Trophoblast cell (in vitro differentiated cells and primary cell): ENCODE results near the gene NKX6-1. TPM values are rescaled to one million over a fixed set of nuclear protein-coding genes. Genes with fewer than 3 reads are reported as not detected.

ENCODE experiments used
- DNase-seq, 2 donors: peaks; one replicate each; pipeline ENCODE4 v3.0.0-alpha.2; 2016
- H2AFZ ChIP-seq: 2 replicates; pipeline ENCODE4 v1.6.1; 2013; ENCODE audit warnings: low read length, moderate library complexity, mild to moderate bottlenecking; ENCODE audit not compliant: insufficient read depth, poor library complexity
- H2AK5ac ChIP-seq: 2 replicates; pipeline ENCODE4 v1.6.1; 2013; ENCODE audit warnings: mild to moderate bottlenecking, low read length
- H2BK120ac ChIP-seq: 2 replicates; pipeline ENCODE4 v1.6.1; 2013; ENCODE audit warnings: low read length, mild to moderate bottlenecking, moderate library complexity; ENCODE audit not compliant: insufficient read depth, poor library complexity
- H2BK12ac ChIP-seq: 2 replicates; pipeline ENCODE4 v1.6.1; 2013; ENCODE audit warnings: mild to moderate bottlenecking, low read length, moderate library complexity
- H2BK5ac ChIP-seq: 2 replicates; pipeline ENCODE4 v1.6.1; 2013; ENCODE audit warnings: low read length, low read depth, moderate library complexity, mild to moderate bottlenecking; ENCODE audit not compliant: poor library complexity
- H3K14ac ChIP-seq: 2 replicates; pipeline ENCODE4 v1.6.1; 2013; ENCODE audit warnings: mild to moderate bottlenecking, low read length
- H3K18ac ChIP-seq: 2 replicates; pipeline ENCODE4 v1.6.1; 2013; ENCODE audit warnings: mild to moderate bottlenecking, low read length
- H3K23ac ChIP-seq: 2 replicates; pipeline ENCODE4 v1.6.1; 2013; ENCODE audit warnings: low read length
- H3K27ac ChIP-seq: 2 replicates; pipeline ENCODE4 v1.5.1; 2013; ENCODE audit warnings: low read depth, mild to moderate bottlenecking, inconsistent platforms, low read length, moderate library complexity
- H3K27me3 ChIP-seq: 2 replicates; pipeline ENCODE4 v1.6.1; 2013; ENCODE audit warnings: inconsistent platforms, mild to moderate bottlenecking, low read length, moderate library complexity; ENCODE audit not compliant: insufficient read depth
- H3K36me3 ChIP-seq, 2 experiments: 1 replicate in 1 of 2; 2 replicates in 1 of 2; pipeline ENCODE4 v1.6.1; 2013; ENCODE audit warnings: low read length in 2 of 2, mild to moderate bottlenecking in 2 of 2, moderate library complexity in 1 of 2; ENCODE audit not compliant: insufficient read depth in 2 of 2, control insufficient read depth in 1 of 2
- H3K4ac ChIP-seq: 2 replicates; pipeline ENCODE4 v1.6.1; 2013; ENCODE audit warnings: low read depth, mild to moderate bottlenecking, low read length, moderate library complexity
- H3K4me1 ChIP-seq, 2 experiments: 1 replicate in 1 of 2; 2 replicates in 1 of 2; pipeline ENCODE4 v1.6.1; 2013; ENCODE audit warnings: low read length in 2 of 2, mild to moderate bottlenecking in 2 of 2, moderate library complexity in 1 of 2; ENCODE audit not compliant: insufficient read depth in 2 of 2, control insufficient read depth in 1 of 2
- H3K4me2 ChIP-seq: 2 replicates; pipeline ENCODE4 v1.6.1; 2013; ENCODE audit warnings: inconsistent platforms, mild to moderate bottlenecking, low read length, moderate library complexity
- H3K4me3 ChIP-seq: 2 replicates; pipeline ENCODE4 v1.5.1; 2013; ENCODE audit warnings: mild to moderate bottlenecking, low read depth, low read length, inconsistent platforms
- H3K79me1 ChIP-seq: one replicate; pipeline ENCODE4 v1.6.1; 2013; ENCODE audit warnings: low read length
- H3K79me2 ChIP-seq: 2 replicates; pipeline ENCODE4 v1.6.1; 2013; ENCODE audit warnings: low read length, mild to moderate bottlenecking; ENCODE audit not compliant: control insufficient read depth, insufficient read depth, poor library complexity
- H3K9ac ChIP-seq: 2 replicates; pipeline ENCODE4 v1.6.1; 2013; ENCODE audit warnings: mild to moderate bottlenecking, low read length
- H3K9me3 ChIP-seq: 2 replicates; pipeline ENCODE4 v1.6.1; 2013; ENCODE audit warnings: low read depth, mild to moderate bottlenecking, control low read depth, inconsistent platforms, low read length; ENCODE audit not compliant: insufficient read depth
- H4K12ac ChIP-seq: 2 replicates; pipeline ENCODE4 v1.6.1; 2013; ENCODE audit warnings: low read depth, mild to moderate bottlenecking, low read length, moderate library complexity
- H4K8ac ChIP-seq: 2 replicates; pipeline ENCODE4 v1.6.1; 2013; ENCODE audit warnings: low read depth, mild to moderate bottlenecking, low read length, moderate library complexity
- H4K91ac ChIP-seq: one replicate; pipeline ENCODE4 v1.6.1; 2013; ENCODE audit warnings: low read depth, mild to moderate bottlenecking, low read length, moderate library complexity
- WGBS: extraction: QIAGEN DNeasy Blood & Tissue Kit; methylation state at CpG from one replicate; pipeline ENCODE4 v1.1.7; 2013; ENCODE audit warnings: missing lambda C conversion rate; ENCODE audit not compliant: insufficient read length, insufficient coverage; ENCODE audit errors: extremely low coverage; 5-methylcytosine and 5-hydroxymethylcytosine counted together
- polyA plus RNA-seq: library from polyadenylated mRNA; stranded (reverse); fragments of 200-250 nt; gene quantifications from 2 replicates; pipeline ENCODE4 v1.2.3, GENCODE V29; 2013

NKX6-1 gene
- 0.04 TPM in 2 replicates for polyA plus RNA-seq

GRCh38 chr4:84498935-84499623 is at the start of gene NKX6-1:
Gene NKX6-1, minus strand, starts transcription at chr4:84499292. Its CDS starts 1,064 bp downstream, at chr4:84498228.
- Histone ChIP-seq H3K4ac (no peak within 1 kb of the TSS), H4K8ac (no peak within 1 kb of the TSS), H2BK120ac (no peak within 1 kb of the TSS), H3K14ac (no peak within 1 kb of the TSS), H2BK5ac (no peak within 1 kb of the TSS), H3K36me3 (no peaks in the 10 kb centered on the region), H2BK12ac (no peak within 1 kb of the TSS), H3K23ac (no peak within 1 kb of the TSS), H3K4me2 (peak within 1 kb of the TSS; percentile 66), H3K27ac (no peak within 1 kb of the TSS), H3K4me3 (peak within 1 kb of the TSS; percentile 51), H2AFZ (peak within 1 kb of the TSS; percentile 15), H3K4me1 (peaks cover 20 to 27% of the 10 kb centered on the region in 2 experiments), H3K9ac (no peak within 1 kb of the TSS), H4K12ac (no peak within 1 kb of the TSS), H4K91ac (no peak within 1 kb of the TSS), H3K18ac (no peak within 1 kb of the TSS), H3K79me1 (no peaks in the 10 kb centered on the region), H3K27me3 (peaks cover 81% of the 10 kb centered on the region), H2AK5ac (no peak within 1 kb of the TSS), H3K79me2 (no peaks in the 10 kb centered on the region), H3K9me3 (peaks cover 12% of the 10 kb centered on the region)
- no CpG with 5 or more reads among the region's 47 CpGs for WGBS
- peak; percentile 55 for DNase-seq

DNA sequence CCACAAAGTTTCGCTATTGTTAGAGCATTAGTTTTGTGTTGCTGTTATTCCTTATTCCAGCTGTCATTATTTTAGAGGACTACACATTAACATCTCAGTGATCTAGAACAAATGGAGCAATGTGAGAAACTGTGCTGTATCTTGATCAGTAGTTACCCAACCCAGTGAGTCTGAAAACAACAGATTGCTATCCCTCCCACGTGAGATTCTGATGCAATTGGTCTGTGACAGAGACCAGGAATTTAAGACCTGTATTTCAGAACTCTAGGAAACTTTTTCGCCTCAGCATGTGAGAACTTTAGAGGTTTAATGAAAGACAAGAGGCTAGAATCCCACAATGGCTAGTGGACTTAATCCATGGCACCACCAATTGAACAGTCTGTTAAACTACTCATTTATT is 48.1 kb upstream of the NKX6-1 start:
- Histone ChIP-seq H3K9ac (no peak overlapping the region), H3K4ac (no peak overlapping the region), H3K79me2 (no peaks in the 10 kb centered on the region), H3K9me3 (peaks cover 2% of the 10 kb centered on the region), H2AK5ac (no peak overlapping the region), H3K4me1 (no peaks in the 10 kb centered on the region), H3K36me3 (no peaks in the 10 kb centered on the region), H2AFZ (no peak overlapping the region), H4K91ac (no peak overlapping the region), H3K79me1 (no peaks in the 10 kb centered on the region), H3K27ac (no peak overlapping the region), H4K12ac (no peak overlapping the region), H3K18ac (no peak overlapping the region), H2BK5ac (no peak overlapping the region), H3K27me3 (no peaks in the 10 kb centered on the region), H3K14ac (no peak overlapping the region), H3K4me3 (no peak overlapping the region), H2BK12ac (no peak overlapping the region), H2BK120ac (no peak overlapping the region), H3K4me2 (no peak overlapping the region), H4K8ac (no peak overlapping the region), H3K23ac (no peak overlapping the region)
- peak; percentile 54 to 81 for DNase-seq
- whole genome bisulfite sequencing: no CpG with 5 or more reads among the region's 3 CpGs

DNA sequence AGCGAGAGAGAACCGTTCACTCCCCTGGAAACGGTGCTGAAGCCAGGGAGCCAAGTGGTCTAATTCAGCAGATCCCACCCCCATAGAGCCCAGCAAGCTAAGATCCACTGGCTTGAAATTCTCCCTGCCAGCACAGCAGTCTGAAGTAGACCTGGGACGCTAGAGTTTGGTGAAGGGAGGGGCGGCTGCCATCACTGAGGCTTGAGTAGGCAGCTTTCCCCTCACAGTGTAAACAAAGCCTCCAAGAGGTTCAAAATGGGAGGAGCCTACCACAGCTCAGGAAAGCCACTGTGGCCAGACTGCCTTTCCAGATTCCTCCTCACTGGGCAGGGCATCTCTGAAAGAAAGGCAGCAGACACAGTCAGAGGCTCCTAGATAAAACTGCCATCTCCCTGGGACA is 46.0 kb upstream of the NKX6-1 start:
- no CpG with 5 or more reads among the region's 5 CpGs for WGBS
- H3K18ac ChIP-seq: no peak overlapping the region
- DNase-seq: no peak
- H3K4me3 ChIP-seq: no peak overlapping the region
- no peak overlapping the region for H3K27ac ChIP-seq
- H4K8ac ChIP-seq: no peak overlapping the region
- no peak overlapping the region for H3K4me2 ChIP-seq
- H3K23ac ChIP-seq: no peak overlapping the region
- no peaks in the 10 kb centered on the region for H3K79me2 ChIP-seq
- H3K79me1 ChIP-seq: no peaks in the 10 kb centered on the region
- no peak overlapping the region for H3K4ac ChIP-seq
- no peak overlapping the region for H2AFZ ChIP-seq
- no peak overlapping the region for H2AK5ac ChIP-seq
- no peak overlapping the region for H2BK5ac ChIP-seq
- no peak overlapping the region for H4K91ac ChIP-seq
- no peak overlapping the region for H4K12ac ChIP-seq
- no peak overlapping the region for H3K9ac ChIP-seq
- H2BK12ac ChIP-seq: no peak overlapping the region
- H3K9me3 ChIP-seq: no peaks in the 10 kb centered on the region
- no peaks in the 10 kb centered on the region for H3K27me3 ChIP-seq
- H3K4me1 ChIP-seq: no peaks in the 10 kb centered on the region
- H3K36me3 ChIP-seq: no peaks in the 10 kb centered on the region
- no peak overlapping the region for H2BK120ac ChIP-seq
- no peak overlapping the region for H3K14ac ChIP-seq

- Histone ChIP-seq H4K12ac (no peak overlapping the region), H2BK12ac (no peak overlapping the region), H2BK5ac (no peak overlapping the region), H3K4ac (no peak overlapping the region), H3K4me3 (no peak overlapping the region), H4K91ac (no peak overlapping the region), H2AK5ac (no peak overlapping the region), H3K23ac (no peak overlapping the region), H2AFZ (no peak overlapping the region), H3K14ac (no peak overlapping the region), H3K4me1 (peaks cover 2 to 6% of the 10 kb centered on the region in 2 experiments), H3K27ac (no peak overlapping the region), H3K79me1 (peaks cover 2% of the 10 kb centered on the region), H3K9ac (no peak overlapping the region), H3K9me3 (no peaks in the 10 kb centered on the region), H4K8ac (no peak overlapping the region), H3K4me2 (no peak overlapping the region), H2BK120ac (no peak overlapping the region), H3K27me3 (no peaks in the 10 kb centered on the region), H3K36me3 (no peaks in the 10 kb centered on the region), H3K79me2 (no peaks in the 10 kb centered on the region), H3K18ac (no peak overlapping the region)
- no CpG with 5 or more reads among the region's 2 CpGs for WGBS
- peak; percentile 62 to 85 for DNase-seq
Measured at GRCh38 chr4:84535901-84536300, 36.8 kb upstream of the NKX6-1 start.
